Left renal cortex interstitium (tissue), 4 donors: ENCODE measurements around the gene MTX1. TPM values are rescaled to one million over a fixed set of nuclear protein-coding genes. Genes with fewer than 3 reads are reported as not detected.
"Not testable (repeated sequence)": the region's sequence is repeated elsewhere in the genome, so short reads cannot be mapped to it uniquely, and the experiment has no call there.

Experiments
- DNase-seq, 4 donors: peaks; one replicate each; pipeline ENCODE4 v3.0.0-alpha.2; 2013; ENCODE audit warnings: low read depth in 4 of 4, low spot score in 2 of 4, missing footprints in 1 of 4
- polyA plus RNA-seq, 4 donors: library from polyadenylated mRNA; unstranded; fragments of 120-200 nt; gene quantifications; one replicate each; pipeline ENCODE4 v1.2.1, GENCODE V29; 2013; ENCODE audit not compliant: insufficient read length in 4 of 4

Gene MTX1
- polyA plus RNA-seq, 4 donors, result 38.3 to 49.0 (median 44.8) TPM

DNA sequence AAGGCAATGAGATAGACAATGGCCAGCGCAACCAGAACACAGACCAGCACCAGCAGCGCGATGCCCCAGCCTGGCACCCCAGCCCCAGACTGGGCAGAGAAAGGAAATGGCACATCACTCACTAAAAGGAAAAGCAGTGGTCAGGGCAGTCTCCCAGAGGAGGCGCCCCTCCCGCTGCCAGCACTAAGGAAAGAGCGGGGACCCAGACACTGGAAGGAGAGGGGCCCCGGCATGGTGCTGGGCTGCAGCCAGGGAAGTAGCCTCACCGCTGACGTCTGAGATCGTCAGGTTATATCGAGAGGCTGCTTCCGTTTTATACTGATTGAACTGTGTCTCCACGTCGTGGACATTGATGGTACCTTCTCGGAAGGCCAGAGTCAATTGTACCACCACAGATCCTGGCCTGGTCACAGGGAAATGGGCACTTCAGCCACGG, 21.0 kb upstream of the MTX1 start:
- DNase-seq, result no peak

DNA sequence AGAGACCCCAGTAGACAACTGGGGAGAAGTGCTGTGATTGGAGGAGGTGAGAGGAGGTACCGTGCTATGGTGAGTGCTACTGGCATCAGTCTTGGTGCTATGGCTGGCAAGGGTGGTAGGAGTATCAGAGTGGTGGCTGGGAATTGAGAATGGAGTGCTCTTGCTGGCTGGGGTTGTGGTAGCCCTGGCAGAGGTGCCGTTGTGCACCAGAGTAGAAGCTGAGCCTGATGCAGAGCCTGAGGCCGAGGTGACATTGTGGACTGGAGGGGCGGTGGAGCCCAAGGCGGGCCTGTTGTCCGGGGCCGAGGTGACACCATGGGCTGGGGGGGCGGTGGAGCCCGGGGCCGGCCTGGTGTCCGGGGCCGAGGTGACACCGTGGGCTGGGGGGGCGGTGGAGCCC, 20.2 kb upstream of the MTX1 start:
- DNase-seq, result no peak

DNA sequence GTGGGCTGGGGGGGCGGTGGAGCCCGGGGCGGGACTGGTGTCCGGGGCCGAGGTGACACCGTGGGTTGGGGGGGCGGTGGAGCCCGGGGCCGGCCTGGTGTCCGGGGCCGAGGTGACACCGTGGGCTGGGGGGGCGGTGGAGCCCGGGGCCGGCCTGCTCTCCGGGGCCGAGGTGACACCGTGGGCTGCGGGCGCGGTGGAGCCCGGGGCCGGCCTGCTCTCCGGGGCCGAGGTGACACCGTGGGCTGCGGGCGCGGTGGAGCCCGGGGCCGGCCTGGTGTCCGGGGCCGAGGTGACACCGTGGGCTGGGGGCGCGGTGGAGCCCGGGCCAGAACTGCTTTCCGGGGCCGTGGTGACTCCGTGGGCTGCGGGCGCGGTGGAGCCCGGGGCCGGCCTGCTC, 18.6 kb upstream of the MTX1 start:
- not testable (repeated sequence) for DNase-seq

DNA sequence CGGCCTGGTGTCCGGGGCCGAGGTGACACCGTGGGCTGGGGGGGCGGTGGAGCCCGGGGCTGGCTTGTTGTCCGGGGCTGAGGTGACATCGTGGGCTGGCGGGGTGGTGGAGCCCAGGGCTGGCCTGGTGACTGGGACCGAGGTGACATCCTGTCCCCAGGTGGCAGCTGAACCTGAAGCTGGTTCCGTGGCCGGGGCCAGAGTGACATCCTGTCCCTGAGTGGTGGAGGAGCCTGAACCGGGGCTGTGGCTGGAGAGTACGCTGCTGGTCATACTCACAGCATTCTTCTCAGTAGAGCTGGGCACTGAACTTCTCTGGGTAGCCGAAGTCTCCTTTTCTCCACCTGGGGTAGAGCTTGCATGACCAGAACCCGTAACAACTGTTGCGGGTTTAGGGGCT, 16.6 kb upstream of the MTX1 start:
- DNase-seq, result no peak

DNA sequence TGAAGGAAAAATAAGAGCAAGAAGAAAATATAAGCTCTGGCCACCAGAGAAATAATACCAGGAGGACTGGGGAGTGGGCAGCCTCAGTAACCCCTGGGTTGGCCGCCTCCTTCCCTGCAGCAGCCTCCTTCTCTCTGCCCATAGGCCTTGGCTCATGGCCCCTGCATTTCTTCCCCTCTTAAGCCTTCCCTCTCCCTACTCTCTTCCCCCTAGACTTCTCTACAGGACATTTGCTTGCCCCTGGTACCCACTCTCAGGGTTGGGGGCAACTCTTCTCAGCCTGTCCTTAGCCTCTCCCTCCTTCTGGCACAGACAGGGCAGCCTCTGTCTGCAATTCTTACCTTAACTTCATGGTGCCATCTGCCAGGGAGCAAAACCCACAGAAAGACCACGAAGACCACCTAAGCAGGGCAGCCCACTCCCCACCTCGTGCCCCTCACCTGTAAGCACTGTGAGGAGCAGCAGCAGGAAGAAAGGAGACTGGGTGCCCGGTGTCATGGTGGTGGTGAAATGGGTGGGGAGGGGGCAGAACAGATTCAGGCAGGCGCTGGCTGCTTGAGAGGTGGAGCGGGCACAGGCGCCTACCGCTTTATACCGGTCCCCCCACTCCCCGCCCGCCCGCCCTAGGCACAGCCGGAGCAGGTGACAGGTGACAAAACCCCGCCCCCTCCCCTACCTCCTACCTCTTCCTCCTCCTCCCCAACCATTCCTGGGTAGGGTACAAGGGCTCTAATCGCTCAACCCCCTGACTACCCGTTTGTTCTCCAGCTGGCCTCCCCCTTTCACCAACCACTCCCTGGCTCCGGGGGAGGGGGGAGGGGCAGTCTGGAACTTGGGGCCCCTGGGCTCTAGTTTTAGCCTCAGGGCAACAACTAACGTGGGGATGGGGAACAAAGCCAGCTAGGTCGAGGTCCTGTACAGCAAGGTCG, 15.9 kb upstream of the MTX1 start:
- no peak for DNase-seq

DNA sequence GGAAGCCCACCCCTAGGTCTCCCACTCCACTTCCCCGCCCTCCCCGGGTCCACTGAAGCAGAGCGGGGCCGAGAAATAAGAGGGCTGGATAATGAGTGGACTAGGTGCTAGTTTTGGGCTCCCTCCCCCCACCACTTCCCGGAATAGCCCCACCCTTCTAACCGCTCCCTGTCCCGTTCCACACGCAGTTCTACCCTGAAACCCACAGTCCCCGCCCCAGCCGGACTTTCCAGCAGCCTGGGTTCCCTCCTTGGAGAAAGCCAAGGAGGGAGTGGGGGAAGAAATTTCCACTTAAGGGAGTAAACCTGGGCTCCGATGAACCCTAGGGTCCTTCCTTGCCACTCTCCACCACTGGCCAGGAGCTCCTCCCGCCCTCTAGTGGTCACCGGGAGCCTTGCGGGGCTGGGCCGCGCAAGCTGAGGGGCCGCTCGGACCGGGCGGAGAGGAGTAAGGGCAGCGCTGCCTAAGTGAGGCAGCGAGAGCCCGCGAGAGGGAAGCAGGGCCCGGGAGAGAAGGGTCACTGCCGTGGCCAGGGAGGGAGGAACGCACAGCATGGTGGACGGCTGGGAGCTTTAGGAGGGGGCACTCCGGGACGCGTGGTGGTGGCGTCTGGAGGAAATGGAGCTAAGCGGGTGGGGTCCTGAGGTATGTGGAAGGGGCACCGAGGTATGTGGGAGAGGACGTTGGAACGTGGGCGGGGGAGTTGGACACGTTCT, 15.1 kb upstream of the MTX1 start:
- DNase-seq, result peak in 1 of 4 donors; percentile 83

DNA sequence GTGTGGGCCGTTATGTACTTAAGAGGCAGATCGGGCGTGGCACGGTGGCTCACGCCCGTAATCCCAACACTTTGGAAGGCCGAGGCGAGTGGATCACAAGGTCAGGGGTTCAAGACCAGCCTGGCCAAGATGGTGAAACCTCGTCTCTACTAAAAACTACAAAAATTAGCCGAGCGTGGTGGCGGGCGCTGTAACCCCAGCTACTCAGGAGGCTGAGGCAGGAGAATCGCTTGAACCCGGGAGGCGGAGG, 14.6 kb upstream of the MTX1 start:
- DNase-seq, result not testable (repeated sequence)

DNA sequence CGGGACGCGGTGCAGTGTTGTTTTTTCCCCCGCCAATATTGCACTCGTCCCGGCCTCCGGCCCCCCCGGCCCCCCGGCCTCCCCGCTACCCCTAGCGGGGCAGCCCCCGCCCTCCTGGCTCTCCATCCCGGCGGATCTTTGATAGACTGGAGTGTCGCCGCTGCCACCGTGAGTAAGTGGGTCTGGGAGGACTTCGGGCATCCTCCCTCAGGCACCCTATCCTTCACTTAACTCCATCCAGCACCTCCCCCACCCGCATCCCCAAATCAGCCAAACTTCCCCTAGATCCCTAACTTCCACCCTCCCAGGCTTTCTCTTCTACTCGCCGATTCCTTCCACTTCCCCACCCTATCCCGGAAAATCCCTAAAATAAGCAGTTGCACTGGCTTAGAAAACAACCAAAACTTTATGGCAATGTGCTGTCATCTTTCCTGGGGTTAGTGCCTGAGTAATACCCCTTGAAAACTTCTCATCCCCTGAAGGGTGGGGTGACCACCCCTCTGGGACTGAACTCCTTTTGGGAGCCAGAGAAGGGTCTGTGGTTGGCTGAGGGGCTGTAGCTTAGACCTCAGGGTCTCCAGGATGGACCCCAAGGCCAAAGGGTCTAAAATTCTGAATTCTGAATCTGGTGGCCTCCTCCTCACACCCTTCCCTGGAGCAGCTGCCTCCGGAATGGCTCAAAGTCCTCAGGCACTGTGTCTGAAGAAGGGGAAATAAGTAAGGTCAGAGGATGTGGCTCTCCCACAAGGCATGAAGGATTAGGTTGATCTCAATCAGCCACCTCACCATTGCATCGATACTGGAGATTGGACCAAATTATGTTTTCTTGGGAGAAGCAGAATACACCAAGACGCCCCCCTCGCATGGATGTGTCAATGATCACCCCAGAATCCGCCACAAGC, 13.0 kb upstream of the MTX1 start:
- no peak for DNase-seq

DNA sequence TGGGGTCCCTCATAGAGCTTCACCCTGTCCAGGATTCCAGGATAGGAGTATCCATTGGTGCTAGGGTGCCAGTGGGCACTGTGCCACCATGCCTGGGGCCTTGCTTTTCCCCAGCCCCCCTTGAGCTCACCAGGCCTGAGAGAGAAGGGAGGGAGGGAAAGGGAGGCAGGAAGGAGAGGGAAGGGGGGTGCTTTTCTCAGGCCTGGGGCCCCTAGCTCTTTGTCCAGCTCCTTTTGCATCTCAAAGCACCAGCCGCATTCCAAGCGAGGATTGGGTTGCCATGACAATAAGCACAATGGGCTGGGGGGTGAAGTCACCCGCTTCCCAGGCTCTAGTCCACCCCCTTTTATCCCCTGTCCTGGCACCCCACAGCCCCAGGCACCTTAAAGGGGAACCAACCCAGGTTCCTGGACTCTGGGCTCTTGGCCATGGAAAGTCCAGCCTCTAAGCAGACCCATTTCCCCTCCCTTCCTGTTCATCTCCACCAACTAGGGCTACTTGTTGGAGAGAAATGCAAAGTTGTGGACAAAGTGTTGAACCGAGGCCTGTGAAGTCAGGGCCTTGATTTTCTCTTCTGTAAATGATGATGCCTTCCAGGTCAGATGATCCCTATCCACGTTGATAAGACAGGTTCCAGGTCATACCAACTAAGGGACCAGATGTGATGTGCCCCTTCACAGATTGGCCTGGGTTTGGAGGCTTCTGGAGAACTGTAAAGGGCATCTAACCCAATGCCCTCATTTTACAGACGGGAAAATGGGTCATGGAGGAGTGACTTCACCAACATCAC, 12.2 kb upstream of the MTX1 start:
- no peak for DNase-seq

DNA sequence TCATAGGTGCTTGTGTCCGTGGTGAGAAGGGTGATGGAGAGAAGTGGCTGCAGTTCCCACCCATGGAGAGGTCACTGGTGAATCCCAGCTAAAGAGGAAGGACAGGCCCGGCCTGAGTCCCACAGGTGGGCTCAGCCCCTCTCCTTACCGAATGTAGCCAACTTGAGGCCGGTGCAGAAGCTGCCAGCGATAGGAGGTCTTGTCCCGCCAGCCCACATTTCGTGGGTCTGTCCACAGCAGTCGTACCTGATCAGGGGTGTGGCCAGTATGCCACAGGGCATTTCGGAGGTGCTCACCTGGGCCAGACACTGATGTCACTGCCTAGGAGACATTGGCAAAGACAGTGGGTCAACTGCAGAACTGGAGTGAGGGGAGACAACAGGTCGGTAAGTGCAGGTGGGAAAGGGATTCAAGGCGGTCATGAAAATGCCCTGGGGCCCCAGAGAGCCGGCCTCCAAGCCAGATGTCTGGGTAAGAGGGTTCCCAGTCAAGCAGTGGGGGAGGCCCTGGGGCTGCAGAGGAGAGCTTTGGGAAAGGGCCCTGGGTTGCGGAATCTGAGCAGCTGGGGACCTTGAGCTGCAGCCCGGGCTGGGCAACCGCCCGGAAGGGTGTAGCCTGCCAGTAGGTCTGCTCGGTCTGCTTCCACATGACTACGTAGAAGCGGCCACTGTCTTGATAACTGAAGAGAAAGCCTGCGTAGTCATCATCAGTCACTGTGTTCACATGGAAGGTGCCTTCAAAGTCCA, 11.4 kb upstream of the MTX1 start:
- DNase-seq, result no peak

DNA sequence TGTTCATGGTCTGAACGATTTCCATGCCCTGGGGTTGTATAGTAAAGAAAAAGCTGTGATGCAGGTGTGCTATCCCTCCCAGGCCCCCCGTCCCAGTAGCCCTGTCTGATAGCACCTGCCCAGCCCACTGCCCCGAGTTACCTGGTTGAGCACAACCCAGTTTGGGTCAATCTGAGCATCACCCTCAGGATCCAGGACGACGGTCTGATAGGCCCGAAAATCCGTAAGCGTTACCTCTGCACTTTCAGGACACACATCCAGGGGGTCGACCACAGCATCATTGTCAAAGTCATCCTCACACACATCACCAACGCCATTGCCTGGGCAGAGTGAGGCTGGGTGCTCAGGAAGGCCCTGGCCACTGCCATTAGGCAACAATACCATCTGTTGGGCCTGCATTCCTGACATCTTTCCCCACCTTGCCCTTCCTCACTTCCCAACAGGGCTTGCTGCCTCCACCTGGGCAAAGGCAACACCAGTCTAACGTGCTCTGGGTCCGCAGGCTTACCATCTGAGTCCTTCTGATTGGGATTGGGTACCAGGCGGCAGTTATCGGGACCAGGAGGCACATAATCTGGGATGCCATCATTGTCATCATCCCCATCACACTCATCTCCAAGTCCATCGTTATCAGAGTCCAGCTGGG, 10.5 kb upstream of the MTX1 start:
- no peak for DNase-seq

DNA sequence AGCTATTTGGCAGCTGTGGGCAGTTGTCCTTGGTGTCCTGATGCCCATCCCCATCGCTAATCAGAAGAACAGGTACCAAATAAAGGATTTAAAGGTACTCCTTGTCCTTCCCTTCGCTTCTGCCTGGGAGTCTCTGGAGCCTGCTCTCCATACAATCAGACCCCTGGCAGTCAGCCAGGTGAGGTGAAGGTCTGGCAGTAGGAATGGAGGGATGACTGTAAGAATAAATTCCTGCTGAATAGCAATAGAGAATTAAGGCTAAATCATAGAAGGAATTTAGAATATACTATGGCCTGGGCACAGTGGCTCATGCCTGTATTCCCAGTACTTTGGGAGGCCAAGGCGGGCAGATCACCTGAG, 10.0 kb upstream of the MTX1 start:
- DNase-seq, result no peak

DNA sequence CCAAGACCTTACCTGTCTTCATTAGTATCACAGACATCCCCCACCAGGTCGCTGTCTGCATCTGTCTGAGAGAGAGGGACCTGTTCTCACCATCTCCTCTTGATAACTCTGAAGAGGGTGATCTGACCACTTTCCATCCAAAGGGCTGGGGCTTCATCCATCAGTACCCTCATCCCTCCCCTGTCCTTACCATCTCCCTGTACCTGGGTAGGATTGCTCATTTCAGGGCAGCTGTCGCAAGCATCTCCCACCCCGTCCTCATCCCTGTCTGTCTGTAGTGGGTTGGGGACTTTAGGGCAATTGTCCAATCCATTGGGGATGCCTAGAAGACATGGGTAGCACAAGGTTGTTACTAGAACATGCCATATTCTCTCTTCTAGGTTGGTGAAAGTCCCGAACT, 8.7 kb upstream of the MTX1 start:
- DNase-seq, result no peak

DNA sequence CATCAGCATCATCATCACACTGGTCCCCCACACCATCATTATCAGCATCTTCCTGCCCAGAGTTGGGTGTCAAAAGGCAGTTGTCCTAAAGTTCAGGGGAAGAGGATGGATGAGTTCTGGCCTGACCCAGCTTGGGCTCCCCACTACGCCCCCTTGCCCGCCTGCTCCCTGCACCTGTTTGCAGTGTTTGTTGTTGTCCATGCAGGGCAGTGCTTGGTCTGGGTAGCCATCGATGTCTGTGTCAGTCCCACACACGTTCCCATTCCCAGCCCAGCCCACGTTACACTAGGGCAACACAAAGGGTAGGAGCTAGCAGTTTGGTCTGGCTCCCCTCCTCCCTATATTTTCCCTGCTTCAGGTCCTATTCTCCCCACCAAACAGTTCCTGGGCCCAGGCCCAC, 7.6 kb upstream of the MTX1 start:
- no peak for DNase-seq

DNA sequence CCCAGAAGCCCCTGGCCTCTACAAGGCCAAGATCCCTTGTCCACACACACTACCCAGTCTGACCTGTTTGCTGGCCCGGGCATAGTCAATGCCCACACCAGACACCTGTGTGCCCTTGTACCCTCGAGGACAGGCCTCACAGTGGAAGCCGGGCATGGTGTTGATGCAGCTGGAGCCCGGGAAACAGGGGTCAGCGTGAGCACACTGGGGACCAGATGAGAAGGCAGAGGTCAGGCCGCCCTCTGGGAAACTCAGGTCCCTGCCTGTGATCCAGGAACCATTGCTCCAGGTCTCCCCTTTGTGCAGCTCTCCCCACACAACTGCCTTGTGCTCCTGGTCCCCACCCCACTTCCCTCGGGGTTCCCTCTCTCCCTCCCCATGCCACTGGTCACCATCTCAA, 6.3 kb upstream of the MTX1 start:
- DNase-seq, result no peak

DNA sequence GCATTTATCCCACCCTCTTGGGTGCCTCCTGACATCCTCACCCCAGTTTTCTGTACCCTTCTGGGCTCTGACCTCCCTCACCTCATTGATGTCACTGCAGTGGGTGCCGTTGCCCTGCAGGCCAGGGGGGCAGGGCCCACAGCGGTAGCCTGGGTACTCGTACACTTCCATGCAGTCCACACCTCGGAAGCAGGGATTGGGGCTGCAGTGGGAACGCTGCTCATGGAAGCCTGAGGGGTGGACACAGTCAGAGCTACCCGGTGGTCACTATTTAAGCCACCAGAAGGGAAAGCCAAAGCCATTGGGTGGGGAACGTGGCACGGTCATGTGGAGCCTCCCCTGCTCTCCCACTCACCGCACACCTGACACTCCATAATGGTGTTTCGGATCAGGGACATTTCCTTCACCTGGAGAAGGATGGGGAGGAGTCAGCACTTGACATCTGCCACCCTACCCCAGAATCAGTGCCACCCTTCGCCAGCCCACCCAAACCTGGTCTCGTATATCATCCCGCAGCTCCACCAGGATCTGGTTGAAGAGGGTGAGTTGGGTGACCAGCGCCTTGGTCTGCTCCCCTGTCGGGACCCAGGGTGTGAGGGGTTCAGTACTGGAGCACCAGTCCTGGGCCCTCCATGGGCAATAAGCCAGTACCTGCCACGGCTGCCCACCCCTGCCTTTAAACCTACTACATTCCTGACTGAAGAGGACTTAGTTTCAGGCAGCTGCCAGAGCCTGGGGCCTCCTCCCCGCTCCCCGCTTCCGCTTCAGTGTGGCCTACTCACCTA, 5.6 kb upstream of the MTX1 start:
- DNase-seq, result no peak

DNA sequence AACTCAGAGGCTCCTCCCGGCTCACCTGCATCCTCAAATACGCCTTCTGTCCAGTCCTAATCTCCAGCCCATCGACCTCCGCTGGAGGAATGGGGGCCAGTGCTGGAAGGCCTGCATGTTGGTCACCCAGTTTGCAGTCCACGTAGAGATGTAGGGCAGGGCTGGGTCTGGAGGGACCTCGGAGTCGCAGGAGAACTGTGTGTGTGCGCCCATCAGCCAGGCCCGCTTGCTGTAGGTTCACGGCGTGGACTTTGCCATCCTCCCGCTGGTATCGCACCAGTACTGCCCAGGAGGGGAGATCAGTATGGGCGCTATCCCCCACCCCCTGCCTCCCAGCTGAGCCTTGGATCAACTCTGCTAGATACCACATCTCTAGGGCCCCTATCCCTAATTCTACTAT, 3.5 kb upstream of the MTX1 start:
- DNase-seq, result no peak

DNA sequence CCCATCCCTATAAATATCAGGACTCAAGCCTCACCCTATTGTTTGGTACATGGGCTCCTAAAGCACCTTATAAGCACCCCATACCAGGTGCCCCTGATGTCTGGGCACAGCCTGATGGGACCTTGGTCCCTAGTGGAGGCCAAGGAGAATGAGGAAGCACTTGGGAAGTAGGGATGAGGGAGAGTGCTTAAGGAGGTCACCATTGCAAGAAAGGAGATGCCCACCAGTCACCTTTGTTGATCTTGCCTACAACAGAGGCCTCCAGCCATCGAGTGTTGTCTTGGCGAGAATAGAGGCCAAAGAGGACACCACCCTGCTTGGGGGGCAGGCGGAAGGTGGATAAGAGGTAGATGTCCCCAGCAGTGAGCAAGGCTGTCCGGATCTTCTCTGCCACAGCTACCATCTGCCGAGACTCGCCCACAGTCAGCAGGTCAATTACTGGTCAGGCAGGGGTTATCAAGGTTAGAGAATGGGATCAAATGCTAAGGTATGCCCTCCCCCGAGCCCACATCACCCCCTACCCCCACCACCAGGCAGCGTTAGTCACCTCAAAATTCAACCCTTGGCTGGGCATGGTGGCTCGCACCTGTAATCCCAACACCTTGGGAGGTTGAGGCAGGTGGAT, 2.4 kb upstream of the MTX1 start:
- no peak for DNase-seq
